HG03571 (cell line): Measurements from ENCODE around the gene RETREG2.

Source experiments
- ATAC-seq: cut with Tn5 transposase; IDR thresholded peaks from one replicate; pipeline ENCODE4 v1.9.1; 2021; ENCODE audit not compliant: unreplicated experiment

The RETREG2 gene

DNA sequence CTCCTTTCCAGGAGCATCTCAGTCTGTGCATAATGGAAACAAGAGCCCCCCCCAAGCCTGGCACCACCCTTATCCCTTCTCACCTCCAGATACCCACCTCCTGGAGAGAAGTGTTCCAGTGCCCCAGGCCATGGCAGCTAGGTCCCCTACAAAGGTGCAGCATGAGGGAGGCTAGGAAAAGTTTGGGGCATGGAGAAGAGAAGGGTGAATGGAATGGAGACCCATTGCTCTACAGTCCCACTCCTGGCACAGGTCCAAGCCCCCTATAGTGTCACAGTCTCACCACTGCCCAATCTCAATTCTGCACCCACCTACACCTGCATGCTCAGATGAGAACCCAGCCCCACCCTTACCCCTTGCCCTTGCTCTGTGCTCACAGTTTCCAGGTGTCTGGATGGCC lies 9.1 kb upstream of the RETREG2 start:
- ATAC-seq = no peak

DNA sequence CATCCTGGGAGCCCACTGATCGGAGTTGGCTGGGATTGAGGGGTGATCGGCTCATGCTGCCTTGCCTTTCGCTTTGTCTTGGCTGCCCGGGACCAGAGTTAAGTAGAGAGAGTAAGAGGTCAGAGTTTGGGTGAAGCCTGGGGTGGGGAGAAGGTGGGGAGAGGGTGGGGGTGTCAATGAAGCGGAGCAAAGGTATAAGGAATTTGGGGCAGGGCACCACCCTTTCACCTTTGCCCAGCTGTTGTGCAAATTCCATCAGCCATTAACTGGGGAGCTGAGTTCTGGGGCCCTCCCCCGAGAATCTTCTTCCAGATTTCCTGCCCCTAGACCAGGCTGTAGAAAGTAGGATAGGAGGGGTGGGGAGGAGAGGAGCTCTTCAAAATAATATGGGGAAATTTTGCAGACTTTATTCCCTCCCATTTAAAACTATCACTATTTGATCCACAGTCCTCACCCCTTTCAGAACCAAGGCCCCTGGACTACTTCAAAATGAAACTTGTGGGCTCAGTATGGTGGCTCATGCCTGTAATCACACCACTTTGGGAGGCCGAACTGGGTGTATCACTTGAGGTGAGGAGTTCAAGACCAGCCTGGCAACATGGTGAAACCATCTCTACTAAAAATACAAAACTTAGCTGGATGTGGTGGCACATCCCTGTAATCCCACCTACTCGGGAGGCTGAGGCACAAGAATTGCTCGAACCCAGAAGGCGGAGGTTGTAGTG lies 8.0 kb upstream of the RETREG2 start, which contains the start of gene SLC23A3:
SLC23A3 (minus strand) TSS at position 100 of the 725 bp plus-strand sequence; CDS start at position 55, 45 bp downstream.
- no peak for ATAC-seq

DNA sequence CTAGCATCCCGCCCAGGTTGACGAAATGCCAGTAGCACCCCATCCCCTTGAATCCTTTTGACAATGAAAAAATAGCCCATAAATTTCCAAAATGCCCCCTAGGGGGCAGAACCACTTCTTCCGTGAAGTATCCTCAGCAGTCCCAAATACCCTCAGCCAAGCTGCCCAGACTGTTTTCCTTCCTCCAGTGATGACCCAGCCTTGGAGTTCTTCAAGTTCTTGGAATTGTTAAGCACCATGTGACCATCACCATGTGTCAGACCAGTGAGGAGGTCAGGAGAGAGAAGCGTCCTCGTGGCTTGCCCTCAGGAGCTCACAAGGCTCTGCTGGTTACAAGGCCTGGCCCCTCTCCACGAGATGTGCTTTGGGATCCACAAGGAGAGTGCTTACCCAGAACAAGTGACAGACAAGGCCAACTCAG lies 6.8 kb upstream of the RETREG2 start:
- ATAC-seq = no peak

DNA sequence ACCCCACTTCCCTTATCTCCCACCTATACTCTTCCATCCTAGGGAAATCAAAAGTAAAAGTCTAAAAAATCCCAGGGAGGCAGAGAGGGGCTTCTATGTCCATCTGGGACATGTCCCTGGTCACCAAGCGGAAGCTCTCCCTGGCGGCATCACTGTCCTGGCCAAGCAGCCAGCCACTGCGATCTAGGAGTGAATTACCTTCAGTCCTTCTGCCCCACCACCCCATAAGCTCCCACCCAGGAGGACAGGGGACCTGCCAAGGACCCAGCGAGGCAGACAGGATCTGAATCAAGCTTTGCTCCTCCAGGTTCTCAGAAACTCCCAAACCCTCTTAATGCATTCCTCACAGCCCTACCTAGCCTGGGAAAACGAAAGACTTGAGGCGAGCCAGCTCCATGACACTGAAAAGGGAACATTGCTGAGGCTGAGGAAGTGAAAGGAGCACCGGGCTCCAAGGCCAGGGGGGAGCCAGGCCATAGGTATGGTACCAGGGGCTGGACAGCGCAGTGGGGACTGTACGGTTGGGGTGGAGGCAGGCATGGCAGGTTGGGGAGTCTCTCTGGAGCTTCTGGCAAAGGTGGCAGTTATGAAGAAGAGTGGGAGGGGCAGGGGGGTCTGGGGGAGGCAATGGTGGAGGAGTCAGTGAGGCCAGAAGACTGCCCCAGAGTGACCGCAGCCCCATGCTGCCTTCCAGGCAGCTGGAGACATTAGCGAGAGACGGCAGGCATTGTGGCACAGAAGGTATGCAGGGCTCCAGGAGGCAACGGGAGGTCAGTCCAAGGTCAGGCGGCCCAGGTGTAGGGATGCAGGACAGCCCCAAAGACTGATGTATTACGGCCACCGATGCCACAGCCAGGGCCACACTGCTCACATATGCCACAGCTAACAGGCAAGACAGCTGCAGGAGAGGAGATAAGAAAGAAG lies 5.6 kb upstream of the RETREG2 start:
- no peak for ATAC-seq

DNA sequence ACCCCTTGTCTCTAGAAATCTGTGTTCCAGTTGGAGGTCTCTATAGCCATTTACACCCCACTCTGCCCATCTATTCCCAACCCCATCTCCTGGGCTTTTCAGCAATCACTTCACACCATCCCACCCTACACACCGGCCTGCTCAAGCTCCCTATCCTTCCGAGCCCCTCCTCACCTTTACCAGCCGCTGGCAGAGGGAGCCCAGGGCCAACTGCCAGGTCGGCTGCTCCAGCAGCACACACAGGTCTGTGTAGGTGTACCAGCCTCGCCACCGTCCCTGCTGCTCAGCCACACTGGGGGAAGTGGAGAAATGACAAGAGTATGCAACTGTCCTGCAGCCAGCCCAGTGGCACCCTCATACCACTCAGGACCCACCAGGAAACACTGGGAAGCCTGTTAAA lies 4.9 kb upstream of the RETREG2 start:
- ATAC-seq = no peak

DNA sequence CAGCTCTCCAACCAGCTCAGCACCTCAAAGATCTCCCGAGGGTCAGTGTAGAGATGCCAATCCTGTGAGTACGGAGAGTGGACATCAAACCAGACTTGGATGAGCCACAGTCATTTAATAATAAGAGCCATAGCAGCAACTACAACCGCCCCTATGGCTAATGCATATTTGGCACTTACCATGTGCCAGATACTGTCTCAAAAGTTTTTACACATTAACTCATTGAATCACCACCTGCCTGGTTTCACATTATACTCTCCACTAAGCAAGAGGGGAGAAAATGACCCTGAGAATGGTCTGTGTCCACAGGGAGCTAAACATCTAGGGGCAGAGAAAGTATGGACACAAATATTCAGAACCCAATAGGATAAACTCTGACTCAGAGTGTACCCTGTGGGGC lies 3.9 kb upstream of the RETREG2 start:
- ATAC-seq = no peak

DNA sequence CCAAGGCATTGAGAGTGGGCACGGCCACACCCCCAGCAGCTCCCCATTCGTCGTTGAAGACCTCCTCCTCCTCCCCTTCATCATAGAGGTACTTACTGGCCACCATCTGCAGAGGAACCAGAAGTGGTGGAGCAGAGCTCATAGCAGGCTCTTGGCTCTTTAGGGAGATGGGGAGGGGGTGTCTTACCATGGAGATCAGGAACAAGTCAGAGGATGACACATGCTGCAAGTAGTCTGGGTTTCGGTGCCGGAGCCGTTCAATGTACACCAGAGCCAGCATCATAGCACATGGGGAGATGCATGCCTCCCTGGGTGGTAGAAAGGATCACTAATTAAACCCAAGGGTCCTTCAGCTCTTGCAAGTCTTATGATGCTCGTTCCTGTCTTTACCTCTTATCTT lies 3.3 kb upstream of the RETREG2 start:
- ATAC-seq = no peak

DNA sequence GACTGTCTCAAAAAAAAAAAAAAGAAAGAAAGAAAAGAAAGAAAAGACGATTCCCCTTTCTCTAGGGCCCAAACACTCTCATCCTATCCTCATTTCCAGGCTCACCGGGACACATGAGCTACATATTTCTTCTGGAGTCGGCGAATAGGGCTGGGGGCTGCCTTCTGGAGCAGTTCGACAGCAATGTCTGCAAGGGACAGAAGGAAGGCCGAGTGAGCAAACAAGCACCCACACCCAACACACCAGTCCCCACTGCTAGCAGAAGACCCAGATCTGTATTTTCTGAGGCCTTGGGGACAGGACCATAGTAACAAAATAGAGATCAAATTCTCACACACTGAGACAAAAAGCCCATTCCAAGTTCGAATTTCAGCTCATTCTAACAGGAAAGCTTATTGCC lies 2.6 kb upstream of the RETREG2 start:
- no peak for ATAC-seq

DNA sequence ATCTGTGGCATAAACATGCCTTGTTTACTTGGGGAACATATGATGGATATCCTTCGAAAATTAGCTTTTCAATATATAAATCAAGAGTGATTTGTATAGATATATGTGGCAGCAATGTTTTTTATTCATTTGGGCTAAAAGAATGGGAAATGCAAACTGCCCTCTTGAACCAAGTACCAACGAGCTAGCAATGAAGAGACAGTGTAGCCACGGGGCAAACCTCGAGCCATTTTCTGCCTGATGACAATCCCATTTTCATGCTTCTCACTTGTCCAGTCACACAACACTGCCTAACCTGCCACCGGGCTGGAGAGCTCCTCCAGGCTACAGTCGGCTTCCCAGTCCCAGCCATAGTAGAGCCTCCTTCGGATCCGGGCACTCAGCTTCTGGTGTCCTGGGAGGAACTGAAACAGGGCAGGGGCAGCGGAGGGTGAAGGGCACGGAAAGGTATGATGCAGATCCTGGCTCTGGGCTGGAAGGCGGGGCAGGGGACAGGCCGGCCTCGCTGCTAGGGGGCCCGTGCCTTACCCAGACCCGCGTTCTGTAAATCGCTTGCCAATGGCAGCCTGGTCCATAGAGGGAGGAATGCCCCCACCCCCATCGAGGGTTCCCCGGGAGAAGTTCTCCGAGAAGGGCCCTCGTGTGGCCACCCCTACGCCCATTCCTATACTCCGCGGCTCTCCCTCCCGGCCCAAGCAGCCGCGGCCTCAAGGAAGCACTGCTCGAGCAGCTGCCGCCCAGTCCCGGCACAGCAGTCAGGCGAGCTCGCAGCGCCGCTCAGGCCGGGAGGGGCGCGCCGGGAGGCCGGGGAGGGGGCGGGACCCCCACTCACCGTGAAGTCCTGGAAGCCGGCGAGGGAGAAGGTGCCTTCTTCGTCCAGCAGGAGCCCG lies 1.9 kb upstream of the RETREG2 start:
- peak; percentile 21 for ATAC-seq

DNA sequence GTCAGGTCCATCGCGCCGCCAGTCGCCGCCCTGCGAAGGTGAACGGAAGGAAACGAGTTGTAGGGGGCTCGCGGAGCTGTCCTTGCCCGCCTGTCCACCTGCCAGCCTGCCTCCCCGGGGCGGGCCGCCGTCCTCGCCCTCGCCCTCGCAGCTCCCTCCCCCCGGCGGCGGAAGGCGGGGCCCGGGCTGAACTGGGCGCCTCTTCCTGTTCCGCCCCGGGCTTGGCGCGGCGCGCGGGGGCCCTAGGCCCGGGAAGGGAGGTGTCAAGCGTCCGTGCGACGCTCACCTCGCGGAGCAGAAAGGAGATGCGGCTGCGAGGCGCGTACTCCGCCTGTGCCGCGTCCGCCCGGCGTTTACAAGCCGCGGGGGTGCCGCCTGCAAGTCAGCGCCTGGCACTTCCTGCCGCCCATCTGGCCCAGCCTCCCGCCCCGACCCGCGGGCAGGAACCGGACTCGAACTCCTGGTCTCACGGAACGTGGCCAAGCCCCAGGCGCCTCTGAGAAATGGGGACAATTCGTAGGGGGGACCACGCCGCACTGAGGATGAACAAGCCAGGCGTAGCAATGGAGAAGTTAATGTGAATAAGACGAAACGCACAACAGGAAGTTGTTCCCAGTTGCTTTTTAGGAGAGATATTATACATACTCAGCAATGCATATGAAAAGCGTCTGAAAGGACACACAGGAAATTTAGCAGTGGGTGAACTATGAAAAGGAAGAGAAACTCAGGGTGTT lies 1.1 kb upstream of the RETREG2 start, which contains the start of gene CNPPD1:
CNPPD1 (minus strand) TSS at position 108 of the 734 bp plus-strand sequence; CDS start at position 11, 97 bp downstream.
- peak; percentile 65 for ATAC-seq

DNA sequence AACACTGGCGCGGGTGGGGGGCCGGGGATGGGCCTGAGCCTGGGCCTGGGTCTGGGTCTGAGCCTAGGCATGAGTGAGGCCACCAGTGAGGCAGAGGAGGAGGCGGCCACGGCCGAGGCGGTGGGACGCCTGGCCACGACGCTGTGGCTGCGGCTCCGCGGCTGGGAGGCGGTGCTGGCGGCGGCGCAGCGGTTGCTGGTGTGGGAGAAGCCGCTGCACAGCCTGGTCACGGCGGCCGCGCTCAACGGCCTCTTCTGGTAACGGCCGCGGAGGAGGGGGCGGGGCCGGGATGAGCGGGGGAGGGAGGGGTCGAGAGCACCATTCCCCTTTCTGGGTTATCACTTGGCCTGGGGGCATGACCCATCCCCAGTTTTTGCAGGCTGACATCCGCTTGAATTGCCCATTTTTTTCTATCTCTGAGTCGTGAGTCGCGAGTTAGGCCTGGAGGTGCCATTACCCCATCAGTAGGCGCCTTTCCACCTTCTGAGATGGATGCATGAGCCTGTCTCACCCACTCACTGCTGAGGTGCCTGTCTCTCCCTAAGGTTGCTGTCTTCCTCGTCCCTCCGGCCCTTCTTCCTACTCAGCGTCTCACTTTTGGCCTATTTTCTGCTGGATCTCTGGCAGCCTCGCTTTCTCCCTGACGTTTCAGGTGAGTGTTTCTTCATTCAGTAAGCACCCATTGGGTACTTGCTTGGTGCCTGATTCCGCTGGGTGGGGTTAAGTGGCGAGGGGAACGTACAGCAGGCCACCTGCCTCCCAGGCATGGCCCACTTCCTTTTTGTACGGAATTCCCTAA lies 501 bp downstream of the RETREG2 start:
- ATAC-seq = peak; percentile 15

DNA sequence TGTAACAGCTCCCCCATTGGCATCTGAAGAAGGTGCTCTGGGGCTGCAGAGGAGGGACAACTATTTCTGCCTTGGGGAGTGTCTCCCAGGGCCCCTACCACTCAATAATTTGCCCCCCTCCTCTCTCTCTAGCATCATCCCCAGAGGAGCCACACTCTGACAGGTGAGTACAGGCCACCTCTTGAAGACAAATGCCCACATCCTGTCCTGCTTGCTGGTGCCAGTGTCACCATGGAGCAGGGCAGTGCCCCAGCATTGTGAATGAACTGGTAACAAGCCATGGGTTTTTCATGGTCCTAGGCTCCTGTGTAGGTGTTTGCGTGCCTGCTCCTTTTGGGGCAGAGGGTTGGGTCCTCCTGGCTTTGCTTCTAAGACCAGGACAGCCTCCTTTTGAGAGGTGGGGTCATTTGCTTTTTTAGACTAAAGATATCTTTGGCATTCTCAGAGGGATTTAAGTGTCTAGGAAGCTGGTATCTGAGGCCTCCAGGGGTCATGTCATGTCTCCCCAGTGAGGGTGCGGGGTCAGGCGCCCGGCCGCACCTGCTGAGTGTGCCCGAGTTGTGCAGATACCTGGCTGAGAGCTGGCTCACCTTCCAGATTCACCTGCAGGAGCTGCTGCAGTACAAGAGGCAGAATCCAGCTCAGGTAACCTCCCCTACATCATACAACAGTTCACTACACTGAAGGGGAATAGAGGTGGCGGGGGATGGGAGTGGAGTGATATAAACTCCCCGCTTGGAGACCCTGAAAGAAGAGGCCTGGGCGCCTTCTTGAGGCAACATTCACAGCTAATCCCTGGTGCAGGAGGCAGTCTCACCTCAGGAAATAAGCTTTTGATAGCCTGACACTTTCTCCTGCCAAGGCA lies 1.8 kb downstream of the RETREG2 start:
- ATAC-seq = no peak

DNA sequence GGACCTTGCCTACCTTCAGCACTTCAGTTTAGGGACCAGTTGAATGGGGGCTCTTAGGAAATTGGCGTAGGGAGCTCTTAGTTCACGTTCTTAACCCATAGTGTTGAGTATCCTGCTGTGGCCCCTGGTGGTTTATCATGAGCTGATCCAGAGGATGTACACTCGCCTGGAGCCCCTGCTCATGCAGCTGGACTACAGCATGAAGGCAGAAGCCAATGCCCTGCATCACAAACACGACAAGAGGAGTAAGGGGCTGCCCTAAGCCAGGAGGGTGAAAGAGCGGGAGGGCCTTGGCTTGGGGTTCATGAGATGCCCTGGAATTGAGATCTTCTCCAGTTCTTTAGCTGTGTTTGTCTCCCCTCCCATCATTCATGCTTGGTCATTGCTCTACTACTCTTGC lies 2.9 kb downstream of the RETREG2 start:
- no peak for ATAC-seq

DNA sequence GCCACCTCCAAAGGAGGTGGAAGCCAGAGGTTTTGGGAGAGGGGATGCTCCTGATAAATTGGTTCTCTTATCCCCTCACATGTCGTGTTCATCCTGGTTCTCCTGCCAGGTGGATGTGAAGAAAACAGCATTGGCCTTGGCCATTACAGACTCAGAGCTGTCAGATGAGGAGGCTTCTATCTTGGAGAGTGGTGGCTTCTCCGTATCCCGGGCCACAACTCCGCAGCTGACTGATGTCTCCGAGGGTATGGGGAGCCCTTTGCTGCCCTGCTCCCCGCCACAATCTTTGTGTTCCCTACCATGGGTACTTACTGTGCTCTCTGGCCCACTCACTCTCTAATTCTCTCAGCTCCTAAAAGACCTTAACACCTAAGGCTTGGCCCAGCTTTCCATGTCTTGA lies 3.5 kb downstream of the RETREG2 start:
- ATAC-seq = no peak

DNA sequence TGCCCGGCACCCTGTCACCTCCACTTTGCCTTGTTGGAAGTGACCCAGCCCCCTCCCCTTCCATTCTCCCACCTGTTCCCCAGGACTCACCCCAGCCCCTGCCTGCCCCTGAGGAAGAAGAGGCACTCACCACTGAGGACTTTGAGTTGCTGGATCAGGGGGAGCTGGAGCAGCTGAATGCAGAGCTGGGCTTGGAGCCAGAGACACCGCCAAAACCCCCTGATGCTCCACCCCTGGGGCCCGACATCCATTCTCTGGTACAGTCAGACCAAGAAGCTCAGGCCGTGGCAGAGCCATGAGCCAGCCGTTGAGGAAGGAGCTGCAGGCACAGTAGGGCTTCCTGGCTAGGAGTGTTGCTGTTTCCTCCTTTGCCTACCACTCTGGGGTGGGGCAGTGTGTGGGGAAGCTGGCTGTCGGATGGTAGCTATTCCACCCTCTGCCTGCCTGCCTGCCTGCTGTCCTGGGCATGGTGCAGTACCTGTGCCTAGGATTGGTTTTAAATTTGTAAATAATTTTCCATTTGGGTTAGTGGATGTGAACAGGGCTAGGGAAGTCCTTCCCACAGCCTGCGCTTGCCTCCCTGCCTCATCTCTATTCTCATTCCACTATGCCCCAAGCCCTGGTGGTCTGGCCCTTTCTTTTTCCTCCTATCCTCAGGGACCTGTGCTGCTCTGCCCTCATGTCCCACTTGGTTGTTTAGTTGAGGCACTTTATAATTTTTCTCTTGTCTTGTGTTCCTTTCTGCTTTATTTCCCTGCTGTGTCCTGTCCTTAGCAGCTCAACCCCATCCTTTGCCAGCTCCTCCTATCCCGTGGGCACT lies 4.5 kb downstream of the RETREG2 start:
- no peak for ATAC-seq

DNA sequence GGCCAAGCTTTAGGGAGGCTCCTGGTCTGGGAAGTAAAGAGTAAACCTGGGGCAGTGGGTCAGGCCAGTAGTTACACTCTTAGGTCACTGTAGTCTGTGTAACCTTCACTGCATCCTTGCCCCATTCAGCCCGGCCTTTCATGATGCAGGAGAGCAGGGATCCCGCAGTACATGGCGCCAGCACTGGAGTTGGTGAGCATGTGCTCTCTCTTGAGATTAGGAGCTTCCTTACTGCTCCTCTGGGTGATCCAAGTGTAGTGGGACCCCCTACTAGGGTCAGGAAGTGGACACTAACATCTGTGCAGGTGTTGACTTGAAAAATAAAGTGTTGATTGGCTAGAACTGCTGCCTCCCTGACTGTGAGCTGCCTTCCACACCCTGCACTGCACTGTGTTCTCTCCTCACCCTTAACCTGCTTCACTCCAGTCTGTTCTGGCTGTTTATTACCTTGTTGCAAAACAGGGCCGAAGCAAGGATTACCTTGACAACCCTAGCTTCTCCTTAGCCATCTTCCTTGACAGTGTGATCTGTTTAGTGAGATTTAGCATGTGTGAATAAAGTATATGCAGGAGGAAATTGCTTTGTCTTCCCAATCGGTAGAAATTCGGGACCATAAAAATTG lies 5.2 kb downstream of the RETREG2 start:
- ATAC-seq = no peak

DNA sequence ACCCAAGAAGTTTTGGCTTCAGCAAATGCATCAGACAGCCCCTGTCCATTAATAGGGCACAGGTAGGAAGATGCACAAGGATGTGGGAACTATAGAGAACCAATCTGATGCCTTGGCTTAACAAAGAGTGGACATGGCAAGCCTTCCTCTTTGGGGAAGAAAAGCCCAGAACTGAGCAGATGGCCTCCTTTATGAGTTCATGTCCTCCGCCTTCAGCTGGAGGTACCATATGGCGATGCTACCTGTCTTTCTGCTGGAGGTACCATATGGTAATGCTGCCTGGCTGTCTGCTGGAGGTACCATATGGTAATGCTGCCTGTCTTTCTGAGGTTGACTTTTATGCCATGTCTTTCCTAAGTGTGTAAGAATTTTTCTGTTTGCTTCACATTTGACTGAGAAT lies 6.0 kb downstream of the RETREG2 start:
- no peak for ATAC-seq
